HPDE6-E6E7 (cell line): ENCODE results near the gene TMSB15C.
"Not testable (repeated sequence)": the region's sequence is repeated elsewhere in the genome, so short reads cannot be mapped to it uniquely, and the experiment has no call there.

Experiments used
- DNase-seq: peaks from one replicate; pipeline ENCODE4 v3.0.0; 2011; ENCODE audit warnings: missing footprints; ENCODE audit errors: extremely low spot score

The TMSB15C gene

DNA sequence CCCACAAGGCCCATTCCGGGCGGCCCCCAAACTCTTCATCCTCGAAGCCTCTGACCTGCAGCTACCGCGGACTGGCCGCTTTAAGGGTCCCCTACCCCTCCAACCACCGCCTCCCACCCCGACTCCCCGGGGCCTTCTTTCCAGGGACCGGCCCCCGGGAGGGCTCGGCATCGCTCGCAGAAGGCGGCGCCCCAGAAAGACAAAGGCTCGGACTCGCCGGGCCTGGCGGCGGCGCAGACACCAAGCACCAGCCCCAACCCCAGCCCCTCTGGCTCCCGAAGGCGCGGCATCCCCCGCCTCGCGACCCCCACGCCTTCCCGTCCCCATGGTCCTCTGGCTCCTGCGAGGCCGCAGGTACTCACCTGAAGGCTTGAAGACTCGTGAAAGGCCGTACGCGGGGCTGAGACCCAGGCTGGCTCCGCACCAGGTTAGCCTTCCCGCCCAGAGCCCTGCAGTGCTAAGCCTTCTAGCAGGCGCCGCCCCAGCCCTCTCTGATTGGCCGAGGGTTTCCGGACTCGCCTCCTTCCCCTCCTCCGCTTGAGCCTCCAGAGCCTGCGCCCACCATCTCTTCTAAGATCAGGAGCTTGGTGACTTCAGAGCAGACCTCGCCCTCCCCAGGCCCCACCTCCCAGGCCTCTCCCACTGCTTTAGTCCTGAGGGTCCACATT is at the start of gene TMSB15C:
Gene TMSB15C (minus strand): TSS at position 459 of the 668 bp plus-strand sequence.
- not testable (repeated sequence) for DNase-seq

DNA sequence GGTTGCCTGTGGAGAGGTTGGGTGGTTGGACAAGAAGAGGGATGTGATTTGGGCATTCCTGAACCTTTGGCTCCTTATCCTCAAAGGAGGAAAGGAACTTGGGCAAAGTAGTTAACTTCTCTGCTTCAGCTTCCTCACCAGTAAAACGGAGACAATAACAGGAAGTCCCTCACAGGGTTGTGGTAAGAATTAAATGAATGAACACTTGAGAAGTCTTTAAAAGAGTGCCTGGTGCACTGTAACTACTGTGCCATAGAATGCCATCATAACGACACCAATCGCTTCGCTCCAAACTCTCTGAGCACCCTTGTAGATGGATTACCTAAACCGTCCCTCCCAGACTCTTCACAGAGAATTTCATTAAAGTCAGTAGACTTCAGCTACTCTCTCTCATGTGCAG is 46.8 kb upstream of the TMSB15C start:
- DNase-seq: no peak

DNA sequence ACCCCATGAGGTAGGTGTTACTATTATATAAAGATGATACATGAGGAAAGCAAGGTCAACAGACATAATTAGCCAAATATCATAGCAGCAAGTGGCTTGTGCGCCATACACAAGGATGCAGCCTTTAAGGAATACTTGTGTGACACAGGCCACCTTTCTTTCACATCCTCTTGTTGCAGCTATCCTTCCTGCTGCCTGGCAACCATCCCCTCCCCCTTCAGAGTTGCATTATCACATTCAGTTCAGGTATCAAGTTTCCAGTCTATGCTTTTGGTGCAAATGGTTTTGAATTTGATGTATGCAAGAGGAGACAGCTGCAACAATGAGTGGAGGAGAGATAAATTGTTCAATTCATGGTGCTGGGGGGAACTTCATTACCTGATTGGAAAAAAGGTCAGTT is 42.7 kb upstream of the TMSB15C start:
- DNase-seq: no peak

DNA sequence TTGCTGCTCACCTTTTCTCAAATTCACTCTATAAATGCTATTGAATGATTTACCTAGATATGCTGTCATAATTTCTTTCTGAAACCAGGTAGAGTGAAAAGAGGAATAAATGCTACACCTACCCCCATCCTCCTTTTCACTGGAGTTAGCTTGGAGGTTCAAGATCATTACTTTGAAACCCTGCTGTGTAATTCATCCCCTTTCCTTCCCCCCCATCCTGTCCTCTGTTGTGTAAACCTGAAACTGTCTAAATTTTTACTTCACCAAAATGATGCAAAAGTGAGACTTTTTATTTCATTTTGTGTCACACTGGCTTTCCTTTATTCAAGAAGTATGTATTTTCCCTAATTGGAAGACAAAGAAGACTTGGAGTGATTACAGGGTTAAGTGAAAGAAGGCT is 41.7 kb upstream of the TMSB15C start:
- DNase-seq: no peak

DNA sequence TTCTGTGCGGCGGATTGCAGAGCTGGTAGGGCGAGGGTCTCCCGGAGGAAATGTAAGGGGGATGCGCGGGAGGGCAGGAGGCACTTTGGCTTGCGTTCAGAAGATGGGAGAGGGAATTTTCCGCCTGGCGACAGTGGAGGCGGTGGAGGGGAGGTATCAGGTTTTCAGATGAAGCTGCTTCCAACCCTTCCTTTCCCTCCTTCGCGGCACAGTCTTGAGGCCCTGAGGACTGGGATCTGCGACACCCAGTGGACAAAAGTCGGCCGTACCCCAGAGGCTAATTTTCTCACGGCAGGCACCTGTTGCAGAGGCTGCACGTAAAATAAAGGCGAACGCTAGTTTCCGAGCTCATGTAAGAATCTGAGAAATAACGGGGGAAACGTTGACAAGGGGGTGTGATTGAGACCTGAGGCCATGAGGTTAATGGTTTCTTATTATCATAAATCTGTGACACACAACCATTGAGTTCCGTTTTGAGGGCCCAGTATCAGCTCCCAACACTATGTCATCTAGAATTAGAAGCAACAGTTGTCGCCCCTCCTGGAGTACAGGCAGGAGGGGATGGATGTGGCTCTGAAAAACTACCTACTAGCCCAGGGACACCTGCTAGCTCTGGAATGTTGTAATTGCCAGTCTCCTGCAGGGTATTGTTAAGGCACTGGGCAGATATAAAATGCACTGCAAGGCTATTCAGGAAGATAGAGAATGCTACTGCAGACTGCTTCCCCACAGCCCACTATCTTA is 37.4 kb upstream of the TMSB15C start:
- DNase-seq: no peak

DNA sequence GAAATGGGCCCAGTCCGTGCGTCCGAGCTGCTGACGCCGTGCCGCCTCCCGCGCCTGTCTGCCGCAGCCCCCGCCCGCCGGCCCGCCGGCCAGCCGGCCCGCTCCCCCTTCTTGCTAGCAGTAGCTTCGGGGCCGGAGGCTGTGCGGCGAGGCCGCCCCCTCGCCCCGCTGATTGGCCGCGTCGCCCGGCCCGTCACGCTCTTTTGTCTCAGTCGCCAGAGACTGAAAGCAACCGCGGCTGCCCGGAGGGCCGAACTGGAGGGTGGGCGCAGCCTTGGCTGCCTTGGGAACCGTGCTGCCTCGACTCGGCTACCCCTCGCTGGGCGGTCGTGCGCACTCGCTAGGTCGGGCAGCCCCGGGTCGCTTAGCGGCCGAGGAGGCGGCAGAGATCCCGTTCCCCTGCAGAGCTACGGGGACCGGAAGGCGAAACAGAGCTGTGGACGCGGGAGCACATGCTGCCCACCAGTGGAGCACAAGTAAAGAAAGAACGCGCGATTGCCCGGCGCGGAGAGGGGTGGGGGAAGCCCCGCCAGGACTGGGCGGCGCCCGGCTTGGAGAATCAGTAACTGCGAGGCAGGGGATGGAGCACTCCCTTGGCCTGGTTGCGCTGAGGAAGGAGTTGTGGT is 36.4 kb upstream of the TMSB15C start, which contains the start of gene ZCCHC18:
Gene ZCCHC18 (plus strand): TSS at position 198 of the 626 bp plus-strand sequence. CDS start 1,589 bp downstream, outside the sequence.
- no peak for DNase-seq

DNA sequence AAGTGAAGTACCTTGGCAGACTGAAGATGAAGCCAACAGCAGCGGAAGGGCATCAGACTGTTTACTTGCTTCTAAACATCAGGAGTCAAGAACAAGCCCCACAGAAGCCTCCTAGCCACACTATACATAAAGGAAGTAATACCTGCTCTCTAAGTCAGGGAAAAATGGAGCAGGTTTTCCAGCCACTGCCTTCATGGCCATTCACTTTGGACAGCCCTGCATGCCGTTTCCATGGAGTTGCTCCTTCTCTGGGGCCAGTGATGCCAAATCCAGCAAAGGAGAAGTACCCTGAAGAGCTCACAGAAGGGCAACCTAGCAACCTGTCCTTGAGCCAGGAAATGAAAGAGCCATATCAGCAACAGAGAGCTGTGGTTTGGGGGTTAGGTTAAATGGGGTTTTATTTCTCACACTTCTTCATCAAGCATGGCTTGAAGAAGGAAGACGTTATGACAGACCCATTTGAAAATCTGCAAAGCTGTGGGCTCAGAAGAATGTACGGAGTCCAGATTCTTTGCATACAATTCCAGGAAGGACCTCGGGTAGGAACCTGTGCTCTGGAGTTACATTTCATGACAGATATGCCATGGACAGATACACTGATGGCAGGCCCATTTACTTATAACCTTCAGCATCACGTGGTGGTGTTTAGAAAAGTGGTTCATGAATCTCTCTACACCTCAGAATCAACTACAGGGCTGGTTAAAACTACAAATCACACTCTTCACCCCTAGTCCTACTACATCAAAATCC is 34.6 kb upstream of the TMSB15C start:
- DNase-seq: not testable (repeated sequence)

DNA sequence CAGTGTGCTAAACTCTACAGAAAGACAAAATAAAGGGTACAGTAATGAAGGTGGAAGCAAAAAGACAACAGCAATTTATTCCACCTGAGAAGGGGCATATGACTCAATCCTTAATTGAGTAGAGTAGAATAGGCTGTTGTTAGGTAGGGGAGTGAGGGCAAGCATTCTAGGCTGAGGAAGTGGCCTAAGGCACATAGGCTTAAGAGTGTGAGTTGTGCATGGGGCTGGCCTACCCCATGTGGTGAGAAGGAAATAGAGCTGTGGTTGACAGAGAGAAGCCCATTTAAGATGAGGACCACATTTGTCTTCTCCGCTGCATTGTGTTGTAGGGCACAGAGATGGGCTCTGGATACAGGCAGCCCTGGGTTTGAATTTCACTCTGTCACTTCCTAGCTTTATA is 32.9 kb upstream of the TMSB15C start:
- no peak for DNase-seq

DNA sequence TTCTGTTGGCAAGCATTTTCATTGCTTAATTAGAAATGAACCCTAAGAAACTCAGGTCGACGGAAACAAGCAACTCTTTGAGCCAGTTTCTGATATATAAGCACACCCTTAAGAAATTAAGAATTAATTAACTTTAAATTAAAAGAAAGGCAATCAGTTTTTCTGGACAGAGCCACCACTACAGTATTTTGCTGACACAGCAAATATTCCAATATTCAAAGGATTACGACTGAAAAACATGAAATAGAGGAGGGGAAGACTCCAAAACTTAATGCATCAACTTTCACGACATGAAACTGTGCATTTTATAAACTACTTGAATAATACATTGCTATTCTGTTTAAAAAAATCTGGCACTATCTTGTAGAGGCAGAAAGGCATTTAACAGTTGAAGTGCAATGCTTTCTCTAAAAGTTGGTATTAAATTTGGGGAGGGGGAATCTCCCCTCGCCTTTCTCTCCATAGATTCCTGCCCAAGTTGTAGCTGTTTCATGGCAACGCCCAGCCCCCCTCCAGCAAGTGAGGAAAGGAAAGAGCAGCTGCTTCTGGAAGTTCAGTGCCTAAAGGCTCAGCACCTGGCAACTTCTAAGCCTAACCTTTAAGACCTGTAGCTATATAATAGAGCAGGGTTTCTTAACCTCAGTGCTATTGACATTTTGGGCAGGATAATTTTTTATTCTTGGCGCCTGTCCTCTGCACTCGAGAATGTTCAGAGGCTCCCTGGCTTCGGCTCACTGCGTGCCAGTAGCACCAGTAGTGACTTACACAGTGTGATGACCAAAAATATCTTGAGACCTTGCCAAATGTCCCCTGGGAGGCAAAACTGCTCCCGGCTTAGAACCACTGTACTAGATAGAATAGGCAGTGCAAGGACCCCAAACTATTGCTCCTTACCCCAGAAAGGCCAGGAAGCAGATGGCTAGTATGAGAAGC is 29.6 kb upstream of the TMSB15C start:
- DNase-seq: no peak

DNA sequence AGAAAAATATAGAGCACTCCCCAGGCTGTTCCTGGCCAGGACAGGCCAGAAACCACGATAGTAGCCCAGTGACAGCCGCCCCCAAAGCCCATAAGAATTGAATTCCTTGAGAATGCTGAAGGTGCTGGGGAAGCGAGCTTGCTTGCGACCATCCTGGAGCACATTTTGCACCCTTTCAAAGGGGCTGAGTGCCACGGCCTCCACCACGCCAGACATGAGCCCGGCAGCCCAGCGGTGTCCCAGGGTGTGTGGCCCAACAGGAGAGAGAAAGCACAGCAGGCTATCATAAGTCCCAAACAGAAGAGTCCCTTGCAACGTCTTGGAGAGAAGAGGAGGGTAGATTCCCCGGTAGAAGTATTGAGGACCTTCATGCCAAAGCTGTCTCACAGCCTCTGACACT is 28.6 kb upstream of the TMSB15C start:
- no peak for DNase-seq

DNA sequence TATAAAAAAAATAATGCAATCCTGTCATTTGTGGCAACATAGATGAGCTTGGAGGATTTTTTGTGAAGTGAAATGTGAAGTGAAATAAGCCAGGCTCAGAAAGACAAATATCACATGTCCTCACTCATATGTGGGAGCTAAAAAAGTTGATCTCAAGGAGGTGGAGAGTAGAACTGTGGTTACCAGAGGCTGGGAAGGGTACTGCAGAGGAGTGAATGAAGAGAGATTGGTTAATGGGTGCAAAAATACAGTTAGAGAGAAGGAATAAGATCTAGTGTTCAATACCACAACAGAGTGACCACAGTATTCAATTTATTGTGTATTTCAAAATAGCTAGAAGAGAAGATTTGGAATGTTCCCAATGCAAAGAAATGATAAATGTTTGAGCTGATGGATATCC is 22.9 kb upstream of the TMSB15C start:
- no peak for DNase-seq

DNA sequence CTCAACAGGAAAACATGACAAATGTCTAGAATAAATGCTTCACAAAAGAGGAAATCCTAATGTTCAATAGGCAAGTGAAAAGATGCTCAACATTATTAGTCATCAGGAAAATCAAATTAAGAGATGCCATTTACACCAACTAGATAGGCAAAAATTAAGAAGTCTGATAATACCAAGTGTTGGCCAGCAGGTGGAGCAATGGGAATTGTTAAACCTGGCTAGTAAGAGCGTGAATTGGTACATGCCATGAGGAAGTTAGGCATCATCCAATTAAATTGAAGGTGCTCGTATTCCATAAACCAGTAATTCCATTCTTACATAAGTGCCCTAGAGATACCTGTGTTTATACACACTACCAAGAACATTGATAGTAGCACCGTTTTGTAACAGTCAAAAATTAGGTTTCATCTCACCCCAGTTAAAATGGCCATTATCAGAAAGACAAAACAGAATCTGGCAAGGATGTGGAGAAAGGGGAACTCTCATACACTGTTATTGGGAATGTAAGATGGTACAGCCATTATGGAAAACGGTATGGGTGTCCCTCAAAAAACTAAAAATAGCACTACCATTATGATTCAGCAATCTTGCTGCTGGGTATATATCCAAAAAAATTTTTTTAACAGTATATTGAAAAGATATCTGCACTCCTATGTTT is 22.2 kb upstream of the TMSB15C start:
- peak; percentile 14 for DNase-seq

DNA sequence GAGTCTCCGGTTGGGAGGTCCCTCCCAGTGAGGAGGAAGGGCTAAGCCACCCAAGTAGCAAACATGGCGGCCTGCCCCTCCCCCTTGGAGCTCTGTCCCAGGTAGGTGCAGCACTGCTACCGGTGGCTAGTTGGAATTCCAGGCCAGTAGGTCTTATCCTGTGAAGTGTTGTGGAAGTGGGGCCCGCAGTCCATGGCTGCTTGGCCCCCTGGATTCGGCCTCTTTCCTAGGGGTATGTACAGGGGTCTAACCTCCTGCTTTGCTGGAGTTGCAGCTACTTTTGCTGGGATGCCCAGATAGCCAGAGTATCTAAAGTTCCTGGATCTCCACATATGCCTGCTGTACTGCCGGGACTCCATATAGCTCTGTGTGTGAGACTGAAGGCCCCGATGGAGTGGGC is 9.9 kb upstream of the TMSB15C start:
- no peak for DNase-seq

DNA sequence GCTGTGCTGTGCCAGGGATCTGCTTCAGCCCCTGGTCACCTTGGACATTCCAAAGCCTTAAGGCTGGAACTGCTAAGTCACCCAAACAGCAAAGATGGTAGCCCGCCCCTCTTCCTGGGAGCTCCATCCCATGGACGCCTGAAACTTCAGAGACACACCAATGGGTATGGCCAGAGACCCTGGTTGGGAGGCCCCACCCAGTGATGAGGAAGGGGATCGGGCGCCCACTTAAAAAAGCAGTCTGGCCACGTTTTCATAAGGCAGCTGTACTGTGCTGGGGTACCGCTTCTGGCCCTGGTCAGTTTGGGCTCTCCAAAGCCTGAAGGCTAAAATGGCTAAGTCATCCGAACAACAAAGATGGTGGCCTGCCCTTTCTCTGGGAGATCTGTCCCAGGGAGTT is 9.4 kb upstream of the TMSB15C start:
- DNase-seq: no peak

DNA sequence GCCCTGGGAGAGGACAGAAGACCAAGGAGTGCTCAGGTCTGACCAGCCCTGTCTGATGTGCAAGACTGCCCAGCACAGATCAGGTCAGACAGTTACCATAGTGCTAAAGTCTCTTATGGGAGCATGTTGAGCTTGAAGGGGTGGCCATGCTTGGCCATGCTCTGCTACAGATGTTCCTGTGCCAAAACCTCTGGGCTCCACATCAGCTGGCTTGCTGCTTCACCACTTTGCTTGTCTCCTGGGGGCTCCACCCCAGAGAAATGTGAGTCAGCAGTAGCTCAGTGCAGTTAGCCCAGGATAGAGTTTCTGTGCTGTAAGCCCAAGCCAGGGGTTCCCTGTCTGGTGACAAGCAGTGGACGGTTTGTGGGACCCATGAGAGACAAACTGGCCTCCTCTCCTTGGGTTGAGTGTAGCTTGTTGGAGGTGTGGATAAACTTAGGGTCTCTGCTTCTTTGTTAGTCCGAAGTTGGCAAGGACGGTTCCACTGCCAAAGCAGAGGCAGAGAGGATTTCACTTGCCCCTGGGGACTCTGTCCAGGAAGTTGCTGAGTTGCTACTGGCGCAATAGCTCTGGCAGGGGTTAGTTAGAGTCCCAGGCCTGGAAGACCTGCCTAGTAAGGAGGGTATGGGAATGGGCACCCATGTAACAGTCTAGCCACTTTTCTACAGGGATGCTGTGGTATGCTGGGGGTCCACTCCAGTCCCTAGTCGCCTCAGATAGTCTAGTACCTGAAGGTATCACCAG is 8.7 kb upstream of the TMSB15C start:
- DNase-seq: no peak

DNA sequence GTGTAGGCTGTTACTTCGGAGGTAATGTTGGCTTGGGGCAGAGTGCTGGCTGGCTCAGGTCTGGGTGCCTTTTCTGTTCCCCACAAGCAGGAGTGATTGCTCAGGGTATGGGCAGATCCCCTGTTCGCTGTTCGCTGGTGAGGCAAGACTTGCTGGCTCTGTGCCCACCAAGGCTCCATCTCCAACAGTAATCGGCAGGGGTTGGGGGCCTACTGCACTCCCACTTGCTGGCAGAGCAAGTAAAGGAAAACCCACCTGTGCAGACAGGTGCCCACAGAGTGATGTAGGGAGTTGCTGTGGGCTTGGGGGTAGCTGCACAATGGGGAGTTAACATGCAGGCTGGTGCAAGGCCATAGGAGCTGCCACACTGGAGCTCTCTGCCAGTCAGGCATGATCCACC is 8.0 kb upstream of the TMSB15C start:
- DNase-seq: no peak

DNA sequence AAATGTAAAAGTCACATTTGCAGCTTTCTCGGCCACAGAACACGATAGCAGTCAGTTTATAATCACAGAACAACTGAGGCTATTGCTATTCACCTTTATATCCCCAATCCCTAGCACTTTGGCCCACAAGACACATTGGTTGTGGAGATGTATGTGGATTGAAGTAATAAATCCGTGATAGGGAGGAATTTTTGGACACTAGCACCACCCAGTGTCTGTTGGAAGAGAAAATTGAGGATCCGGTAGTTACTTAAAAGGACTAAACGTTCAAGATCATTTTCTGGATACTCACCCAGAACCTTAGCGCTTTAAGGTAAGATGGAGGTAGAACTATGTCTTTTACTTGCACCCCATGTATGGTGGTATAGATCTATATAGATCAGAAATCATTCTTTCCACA is 1.8 kb upstream of the TMSB15C start:
- not testable (repeated sequence) for DNase-seq

DNA sequence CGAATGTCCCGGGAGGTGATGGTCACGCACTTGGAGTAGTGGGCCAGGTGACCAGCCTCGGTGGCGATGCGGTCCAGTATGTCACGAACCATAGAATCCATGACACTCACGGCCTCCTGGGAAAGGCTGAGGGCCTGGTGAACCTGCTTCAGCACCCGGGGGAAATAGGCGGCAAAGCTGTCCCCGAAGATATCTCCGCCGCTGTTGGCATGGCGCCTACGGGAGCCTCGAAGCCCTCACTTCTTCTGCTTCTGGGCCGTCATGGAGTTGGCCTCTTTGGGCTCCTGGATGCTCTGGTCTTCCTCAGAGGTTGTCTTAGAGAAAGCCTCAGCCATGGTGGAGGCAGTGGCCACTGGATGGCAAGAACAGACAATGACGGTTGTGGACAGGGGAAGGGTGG is 13.4 kb downstream of the TMSB15C start:
- not testable (repeated sequence) for DNase-seq

DNA sequence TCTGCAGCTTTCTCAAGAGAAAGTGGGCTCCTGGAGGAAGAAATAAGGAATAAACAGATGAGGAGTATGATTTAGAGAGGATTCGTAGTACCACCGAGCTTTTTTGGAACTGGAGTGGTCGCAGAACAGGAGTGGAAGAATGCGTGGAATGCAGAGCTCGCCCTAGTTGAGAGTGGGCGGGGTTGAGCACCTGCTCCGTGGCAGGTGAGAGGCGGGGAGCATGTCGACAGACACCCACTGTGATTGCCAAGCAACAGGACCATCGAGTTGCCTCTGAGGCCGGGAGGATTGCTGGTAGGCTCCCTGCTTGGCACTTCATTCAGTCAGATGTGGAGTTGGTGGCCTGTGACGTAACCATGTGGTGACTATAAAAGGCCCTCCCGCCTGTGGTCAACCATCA is 21.1 kb downstream of the TMSB15C start:
- DNase-seq: not testable (repeated sequence)

DNA sequence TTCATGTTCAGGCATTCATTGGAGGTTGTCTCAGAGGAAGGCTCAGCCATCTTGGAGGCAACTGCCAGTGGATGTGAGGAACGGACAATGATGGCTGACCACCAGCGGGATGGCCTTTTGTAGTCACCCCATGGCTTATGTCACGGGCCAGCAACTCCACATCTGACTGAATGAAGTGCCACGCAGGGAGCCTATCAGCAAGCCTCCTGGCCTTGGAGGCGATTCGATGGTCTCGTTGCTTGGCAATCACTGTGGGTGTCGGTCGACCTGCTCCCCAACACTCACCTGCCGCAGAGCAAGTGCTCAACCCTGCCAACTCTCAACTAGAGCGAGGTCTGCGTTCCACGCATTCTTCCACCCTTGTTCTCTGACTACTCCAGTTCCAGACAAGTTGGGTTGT is 28.9 kb downstream of the TMSB15C start:
- DNase-seq: no peak
